Neural cell (in vitro differentiated cells): Measurements from ENCODE around the gene ZCCHC3.

Experiments
- CTCF ChIP-seq: fragments of 450-650 bp; IDR thresholded peaks from 2 replicates; pipeline ENCODE4 v1.5.1; 2014; ENCODE audit warnings: antibody characterized with exemption, mild to moderate bottlenecking, moderate library complexity; ENCODE audit not compliant: poor library complexity, severe bottlenecking
- EP300 ChIP-seq: fragments of 450-650 bp; conservative IDR thresholded peaks from 2 replicates; pipeline ENCODE4 v1.6.1; 2014; ENCODE audit warnings: antibody characterized with exemption, mild to moderate bottlenecking, moderate library complexity; ENCODE audit not compliant: poor library complexity, severe bottlenecking
- MXI1 ChIP-seq: fragments of 450-650 bp; conservative IDR thresholded peaks from 2 replicates; pipeline ENCODE4 v1.6.1; 2014; ENCODE audit warnings: antibody characterized with exemption, mild to moderate bottlenecking; ENCODE audit not compliant: poor library complexity, severe bottlenecking
- POLR2AphosphoS5 ChIP-seq: IDR thresholded peaks from 2 replicates; pipeline ENCODE4 v1.6.1; 2012

- TF ChIP-seq MXI1: no peak
- TF ChIP-seq CTCF: no peak
- TF ChIP-seq POLR2AphosphoS5: no peak
- TF ChIP-seq EP300: no peak
Measured at GRCh38 chr20:259981-260380, 37.4 kb upstream of the ZCCHC3 start.
